ENCODE results near the gene TPPP. TPM values are rescaled to one million over a fixed set of nuclear protein-coding genes. Genes with fewer than 3 reads are reported as not detected.

TPPP gene
- total and polyA plus RNA-seq, 2 of the 13 experiments (the other 11 are each of a cell fraction or from before 2014, with no cell fraction given): 0.07 TPM; not detected in 1

- TF ChIP-seq ZNF318 (CRISPR knock-in tag; IDR thresholded peaks at IDR 0.05) (peak; percentile 41; the same call in 1 of the 2 replicates), SIN3B (IDR thresholded peaks at IDR 0.05; ENCODE audit: low read length) (0 out of 2 replicates have a peak, but pooled peaks have one; percentile 23), ZFP91 (CRISPR knock-in tag; IDR thresholded peaks at IDR 0.05; ENCODE audit: borderline replicate concordance) (peak; percentile 10; the same call in 1 of the 2 replicates), MEF2D (CRISPR knock-in tag; IDR thresholded peaks at IDR 0.05) (peak; percentile 62; the same call in 1 of the 2 replicates), ARID4A (CRISPR knock-in tag; IDR thresholded peaks at IDR 0.05; ENCODE audit: borderline replicate concordance) (peak; percentile 51; the same call in 1 of the 2 replicates), PATZ1 (CRISPR knock-in tag; IDR thresholded peaks at IDR 0.05) (peak; percentile 61), HINFP (CRISPR knock-in tag; IDR thresholded peaks at IDR 0.05; ENCODE audit: low read depth) (0 out of 2 replicates have a peak, but pooled peaks have one; percentile 36)
Observed at GRCh38 chr5:671459-672328, 21.5 kb downstream of the TPPP start (continued).

All from HepG2 (cell line).